GM12878 (cell line): Measurements from ENCODE around the gene ZNF672. TPM values are rescaled to one million over a fixed set of nuclear protein-coding genes. Genes with fewer than 3 reads are reported as not detected.
A peak's percentile ranks its signal among the peaks of the same experiment; 100 is the strongest.

Source experiments
- ATAC-seq: fragments of 200-7000 bp; cut with Tn5 transposase; 3 replicates; pipeline ENCODE4 v1.9.1; 2020; ENCODE audit warnings: mild to moderate bottlenecking, moderate library complexity
- BruUV-seq: library from RNA; stranded (reverse); fragments of 400-500 nt; replicated peaks from 2 replicates; lab custom pipeline; 2021; lab: Mats Ljungman, UMichigan
- CTCF ChIA-PET: fragments of 300-600 bp; sonication (Branson Sonifier 250); formaldehyde crosslinking; extraction: SDS; loops from one replicate; lab custom pipeline; 2021; ENCODE audit warnings: inconsistent platforms; lab: Yijun Ruan, JAX
- POLR2A ChIA-PET: fragments of 350-600 bp; formaldehyde crosslinking; extraction: SDS; loops from one replicate; lab custom pipeline; 2021; ENCODE audit warnings: inconsistent platforms; lab: Charles Lee
- RAD21 ChIA-PET: fragments of 300-600 bp; sonication (Branson Sonifier 250); formaldehyde crosslinking; loops from one replicate; lab custom pipeline; 2023; ENCODE audit warnings: antibody characterized with exemption; ENCODE audit not compliant: unreplicated experiment; lab: Charles Lee
- SMC1A ChIA-PET: fragments of 300-600 bp; sonication (Branson Sonifier 250); formaldehyde crosslinking; loops from one replicate; lab custom pipeline; 2023; ENCODE audit not compliant: unreplicated experiment, uncharacterized antibody; lab: Charles Lee
- DNase-seq: peaks from one replicate; pipeline ENCODE4 v3.0.0-alpha.2; 2011; ENCODE audit warnings: low read depth, low spot score
- FAIRE-seq: peaks from 3 replicates; lab custom pipeline; 2011; peaks lifted over from hg19 to GRCh38; lab: Jason Lieb, UNC
- H2AFZ ChIP-seq: 2 replicates; pipeline ENCODE4 v1.6.0; 2011; ENCODE audit warnings: low read depth, low read length, control low read depth; ENCODE audit not compliant: control insufficient read depth
- H3K27ac ChIP-seq: 2 replicates; pipeline ENCODE4 v1.5.1; 2011; ENCODE audit warnings: control low read depth; ENCODE audit not compliant: control insufficient read depth, insufficient read depth
- H3K27me3 ChIP-seq, 2 experiments: replicated peaks in 1 of 2; 2 replicates each; pipeline versions ENCODE4 v1.6.0 to v1.6.1; 2011; ENCODE audit warnings: low read length in 1 of 2; ENCODE audit not compliant: control insufficient read depth in 2 of 2, insufficient read depth in 2 of 2
- H3K36me3 ChIP-seq, 2 experiments: 2 replicates each; pipeline ENCODE4 v1.5.1; 2011; ENCODE audit warnings: low read length in 1 of 2; ENCODE audit not compliant: control insufficient read depth in 2 of 2, insufficient read depth in 2 of 2
- H3K4me1 ChIP-seq: 2 replicates; pipeline ENCODE4 v1.6.1; 2011; ENCODE audit warnings: mild to moderate bottlenecking, low read length, moderate library complexity, mixed read lengths; ENCODE audit not compliant: control insufficient read depth, insufficient read depth
- H3K4me2 ChIP-seq: 2 replicates; pipeline ENCODE4 v1.6.0; 2011; ENCODE audit warnings: control low read depth; ENCODE audit not compliant: control insufficient read depth, insufficient read depth
- H3K4me3 ChIP-seq: fragments of 200-600 bp; sonication (generic); 2 replicates; pipeline ENCODE4 v1.5.1; 2016
- H3K79me2 ChIP-seq: 2 replicates; pipeline ENCODE4 v1.6.0; 2011; ENCODE audit warnings: low read length; ENCODE audit not compliant: control insufficient read depth, insufficient read depth
- H3K9ac ChIP-seq: 2 replicates; pipeline ENCODE4 v1.8.0; 2011; ENCODE audit warnings: low read length, control low read depth, mixed read lengths; ENCODE audit not compliant: control insufficient read depth, insufficient read depth
- H3K9me3 ChIP-seq: replicated peaks from 3 replicates; pipeline ENCODE4 v1.5.1; 2011; ENCODE audit warnings: mild to moderate bottlenecking, low read length; ENCODE audit not compliant: control insufficient read depth, insufficient read depth
- H4K20me1 ChIP-seq: 2 replicates; pipeline ENCODE4 v1.6.0; 2011; ENCODE audit not compliant: control insufficient read depth, insufficient read depth
- ASH2L ChIP-seq: fragments of 300-600, 200-600 bp; sonication (generic); IDR thresholded peaks from 2 replicates; pipeline ENCODE4 v1.6.1; 2017; ENCODE audit warnings: low read depth, mild to moderate bottlenecking, borderline replicate concordance
- BACH1 ChIP-seq: fragments of 450-650 bp; IDR thresholded peaks from 2 replicates; pipeline ENCODE4 v1.6.1; 2017; ENCODE audit warnings: mild to moderate bottlenecking, borderline replicate concordance
- BHLHE40 ChIP-seq, 2 experiments: fragments of 450-650 bp in 1 of 2; IDR thresholded peaks; 2 replicates each; pipeline ENCODE4 v1.6.1; 2011 to 2017; ENCODE audit warnings: low read depth in 2 of 2, borderline replicate concordance in 1 of 2, improper control_type of control experiment in 1 of 2, low read length in 1 of 2, mild to moderate bottlenecking in 1 of 2
- CBX5 ChIP-seq: sonication (generic); IDR thresholded peaks from 2 replicates; pipeline ENCODE4 v1.6.1; 2016; ENCODE audit warnings: low read depth, moderate library complexity, mild to moderate bottlenecking, inconsistent platforms
- IKZF1 ChIP-seq: fragments of 450-650 bp; conservative IDR thresholded peaks from 2 replicates; pipeline ENCODE4 v1.6.1; 2017; ENCODE audit warnings: antibody characterized with exemption, mild to moderate bottlenecking
- NRF1 ChIP-seq: conservative IDR thresholded peaks from 2 replicates; pipeline ENCODE4 v1.6.1; 2011; ENCODE audit warnings: mild to moderate bottlenecking, low read depth, low read length, improper control_type of control experiment
- POLR2A ChIP-seq: IDR thresholded peaks from 2 replicates; pipeline ENCODE4 v1.6.1; 2011; ENCODE audit warnings: low read depth, mild to moderate bottlenecking, low read length
- RCOR1 ChIP-seq: conservative IDR thresholded peaks from 2 replicates; pipeline ENCODE4 v1.6.1; 2012; ENCODE audit warnings: low read depth, low read length, improper control_type of control experiment
- RELA ChIP-seq: fragments of 450-650 bp; IDR thresholded peaks from 2 replicates; pipeline ENCODE4 v1.8.0; 2014; ENCODE audit warnings: borderline replicate concordance; ENCODE audit not compliant: partially characterized antibody
- SMAD1 ChIP-seq: fragments of 450-650 bp; IDR thresholded peaks from 2 replicates; pipeline ENCODE4 v1.6.1; 2018; ENCODE audit warnings: mild to moderate bottlenecking, low read depth; ENCODE audit not compliant: partially characterized antibody
- SUPT20H ChIP-seq: IDR thresholded peaks from 2 replicates; pipeline ENCODE4 v1.6.1; 2011; ENCODE audit warnings: low read depth, mild to moderate bottlenecking, low read length, moderate library complexity, borderline replicate concordance; ENCODE audit not compliant: control insufficient read depth
- WRNIP1 ChIP-seq: IDR thresholded peaks from 2 replicates; pipeline ENCODE4 v1.6.1; 2011; ENCODE audit warnings: low read depth, low read length, improper control_type of control experiment, borderline replicate concordance
- ZBED1 ChIP-seq: IDR thresholded peaks from 2 replicates; pipeline ENCODE4 v1.6.1; 2016; ENCODE audit warnings: borderline replicate concordance
- ZNF274 ChIP-seq: IDR thresholded peaks from one replicate; pipeline ENCODE4 v1.8.0; 2011; ENCODE audit not compliant: insufficient read length, insufficient read depth
- WGBS: methylation state at CpG from one replicate; pipeline ENCODE4 v1.1.6; 2016; ENCODE audit warnings: low lambda C conversion rate; ENCODE audit not compliant: insufficient replicate concordance, insufficient coverage; ENCODE audit errors: missing lambda C conversion rate; 5-methylcytosine and 5-hydroxymethylcytosine counted together
- in situ Hi-C: fragments of 300-500 bp; cut with MboI; formaldehyde crosslinking; loops from 9 replicates; pipeline ENCODE4 v1.14.3; 2018; ENCODE audit warnings: mixed read lengths
- intact Hi-C: fragments of 100-400 bp; cut with micrococcal nuclease; formaldehyde crosslinking; loops from one replicate; pipeline ENCODE4 v1.14.2; 2022; ENCODE audit not compliant: unreplicated experiment
- polyA plus RNA-seq, 11 experiments: library from polyadenylated mRNA; depleted of rRNA in 4 of 11; unstranded in 6 of 11; stranded (reverse) in 5 of 11; fragments of >200 nt; fragmentation: Nextera tagmentation in 4 of 11; fragmentation: Illumina TruSeq in 1 of 11; extraction: Ambion mirVana in 4 of 11; extraction: Trizol in 1 of 11; gene quantifications; 1 replicate in 1 of 11; 2 replicates in 10 of 11; pipeline versions ENCODE4 v1.2.1 to v1.2.3, GENCODE V29; 2011 to 2016; ENCODE audit warnings: inconsistent platforms in 2 of 11, missing spikeins in 2 of 11, low read depth in 1 of 11
- total RNA-seq, 4 experiments: library from RNA; depleted of rRNA in 3 of 4; stranded (reverse); fragments of >200 nt in 3 of 4; fragmentation: Illumina TruSeq in 1 of 4; extraction: Trizol in 1 of 4; gene quantifications; 2 replicates each; pipeline versions ENCODE4 v1.2.1 to v1.2.3, GENCODE V29; 2013 to 2021
- TF ChIP-seq, protein P1 (sequence below): IDR thresholded peaks from 2 replicates; pipeline ENCODE4 v1.6.1; 2011; ENCODE audit warnings: borderline replicate concordance, low read depth, mild to moderate bottlenecking, moderate library complexity, low read length; ENCODE audit not compliant: insufficient read depth, poor library complexity, severe bottlenecking
- TF ChIP-seq, protein P2 (sequence below): fragments of 450-650 bp; formaldehyde crosslinking; IDR thresholded peaks from 2 replicates; pipeline ENCODE4 v1.5.0; 2022; ENCODE audit warnings: mild to moderate bottlenecking, missing genetic modification characterization
- TF ChIP-seq, protein P3 (sequence below): fragments of 450-650 bp; IDR thresholded peaks from 2 replicates; pipeline ENCODE4 v1.6.1; 2017; ENCODE audit warnings: borderline replicate concordance

ZNF672 gene
- total and polyA plus RNA-seq, 10 of the 15 experiments (the other 5 are each of a cell fraction or from before 2014, with no cell fraction given) = 2.9 to 51.3 (median 39.8) TPM

DNA sequence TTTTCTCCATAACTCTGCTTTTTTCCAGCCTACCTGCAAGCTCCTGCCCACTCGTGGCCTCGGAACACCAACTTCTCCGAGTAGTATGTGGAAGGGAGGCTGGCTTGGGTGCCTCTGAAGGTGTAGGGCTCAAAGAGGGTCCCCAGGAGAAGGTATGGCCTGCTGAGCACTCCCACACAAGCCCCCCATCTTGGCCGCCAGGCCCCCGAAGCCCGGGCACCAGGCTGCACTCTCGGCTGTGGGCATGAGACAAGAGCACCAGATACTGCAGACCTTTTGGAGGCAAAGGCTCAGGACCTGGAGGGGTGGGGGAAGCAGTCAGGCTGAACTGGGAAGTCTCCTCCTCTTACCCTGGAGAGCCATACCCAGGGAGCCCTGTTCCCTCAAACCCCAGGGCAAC, 19.2 kb downstream of the ZNF672 start:
- H3K9me3 ChIP-seq = no peaks in the 10 kb centered on the region
- FAIRE-seq (no peak), ATAC-seq (no peak), DNase-seq (no peak)
- peaks cover 23% of the 10 kb centered on the region for H3K79me2 ChIP-seq
- peak overlapping the region; percentile 83 for H3K9ac ChIP-seq
- intact Hi-C loops (no loop called here), in situ Hi-C loops (no loop called here)
- TF ChIP-seq RCOR1 (no peak), SMAD1 (no peak), BACH1 (no peak), SUPT20H (no peak), BHLHE40 (IDR thresholded peaks at IDR 0.05; ENCODE audit: borderline replicate concordance in 1 of 2, low read depth in 2 of 2, low read length in 1 of 2) (no peak), ZNF274 (no peak), CBX5 (no peak), POLR2A (no peak), NRF1 (no peak), IKZF1 (no peak), RELA (no peak), ASH2L (no peak), ZBED1 (no peak), WRNIP1 (no peak)
- TF ChIP-seq, protein P1, sequence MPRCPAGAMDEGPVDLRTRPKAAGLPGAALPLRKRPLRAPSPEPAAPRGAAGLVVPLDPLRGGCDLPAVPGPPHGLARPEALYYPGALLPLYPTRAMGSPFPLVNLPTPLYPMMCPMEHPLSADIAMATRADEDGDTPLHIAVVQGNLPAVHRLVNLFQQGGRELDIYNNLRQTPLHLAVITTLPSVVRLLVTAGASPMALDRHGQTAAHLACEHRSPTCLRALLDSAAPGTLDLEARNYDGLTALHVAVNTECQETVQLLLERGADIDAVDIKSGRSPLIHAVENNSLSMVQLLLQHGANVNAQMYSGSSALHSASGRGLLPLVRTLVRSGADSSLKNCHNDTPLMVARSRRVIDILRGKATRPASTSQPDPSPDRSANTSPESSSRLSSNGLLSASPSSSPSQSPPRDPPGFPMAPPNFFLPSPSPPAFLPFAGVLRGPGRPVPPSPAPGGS = no peak
- TF ChIP-seq, protein P2, sequence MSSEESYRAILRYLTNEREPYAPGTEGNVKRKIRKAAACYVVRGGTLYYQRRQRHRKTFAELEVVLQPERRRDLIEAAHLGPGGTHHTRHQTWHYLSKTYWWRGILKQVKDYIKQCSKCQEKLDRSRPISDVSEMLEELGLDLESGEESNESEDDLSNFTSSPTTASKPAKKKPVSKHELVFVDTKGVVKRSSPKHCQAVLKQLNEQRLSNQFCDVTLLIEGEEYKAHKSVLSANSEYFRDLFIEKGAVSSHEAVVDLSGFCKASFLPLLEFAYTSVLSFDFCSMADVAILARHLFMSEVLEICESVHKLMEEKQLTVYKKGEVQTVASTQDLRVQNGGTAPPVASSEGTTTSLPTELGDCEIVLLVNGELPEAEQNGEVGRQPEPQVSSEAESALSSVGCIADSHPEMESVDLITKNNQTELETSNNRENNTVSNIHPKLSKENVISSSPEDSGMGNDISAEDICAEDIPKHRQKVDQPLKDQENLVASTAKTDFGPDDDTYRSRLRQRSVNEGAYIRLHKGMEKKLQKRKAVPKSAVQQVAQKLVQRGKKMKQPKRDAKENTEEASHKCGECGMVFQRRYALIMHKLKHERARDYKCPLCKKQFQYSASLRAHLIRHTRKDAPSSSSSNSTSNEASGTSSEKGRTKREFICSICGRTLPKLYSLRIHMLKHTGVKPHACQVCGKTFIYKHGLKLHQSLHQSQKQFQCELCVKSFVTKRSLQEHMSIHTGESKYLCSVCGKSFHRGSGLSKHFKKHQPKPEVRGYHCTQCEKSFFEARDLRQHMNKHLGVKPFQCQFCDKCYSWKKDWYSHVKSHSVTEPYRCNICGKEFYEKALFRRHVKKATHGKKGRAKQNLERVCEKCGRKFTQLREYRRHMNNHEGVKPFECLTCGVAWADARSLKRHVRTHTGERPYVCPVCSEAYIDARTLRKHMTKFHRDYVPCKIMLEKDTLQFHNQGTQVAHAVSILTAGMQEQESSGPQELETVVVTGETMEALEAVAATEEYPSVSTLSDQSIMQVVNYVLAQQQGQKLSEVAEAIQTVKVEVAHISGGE (CRISPR knock-in tag) = no peak
- TF ChIP-seq, protein P3, sequence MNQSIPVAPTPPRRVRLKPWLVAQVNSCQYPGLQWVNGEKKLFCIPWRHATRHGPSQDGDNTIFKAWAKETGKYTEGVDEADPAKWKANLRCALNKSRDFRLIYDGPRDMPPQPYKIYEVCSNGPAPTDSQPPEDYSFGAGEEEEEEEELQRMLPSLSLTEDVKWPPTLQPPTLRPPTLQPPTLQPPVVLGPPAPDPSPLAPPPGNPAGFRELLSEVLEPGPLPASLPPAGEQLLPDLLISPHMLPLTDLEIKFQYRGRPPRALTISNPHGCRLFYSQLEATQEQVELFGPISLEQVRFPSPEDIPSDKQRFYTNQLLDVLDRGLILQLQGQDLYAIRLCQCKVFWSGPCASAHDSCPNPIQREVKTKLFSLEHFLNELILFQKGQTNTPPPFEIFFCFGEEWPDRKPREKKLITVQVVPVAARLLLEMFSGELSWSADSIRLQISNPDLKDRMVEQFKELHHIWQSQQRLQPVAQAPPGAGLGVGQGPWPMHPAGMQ = no peak
- CTCF ChIA-PET = interaction anchor here (2.0 to 8.9 kb wide), 2 partner anchors 15 to 19 kb away, joined by 9 to 60 read pairs; partner anchors contain the start of gene ZNF672
- WGBS = 92% methylated on average over 7 of the region's 7 CpGs
- no peaks in the 10 kb centered on the region for H4K20me1 ChIP-seq
- peaks cover 7 to 9% of the 10 kb centered on the region in 2 experiments; a peak in 3 of 4 replicates for H3K36me3 ChIP-seq
- BruUV-seq = TSS peak; percentile 53
- POLR2A ChIA-PET = no interaction called here
- H2AFZ ChIP-seq = no peak overlapping the region
- RAD21 ChIA-PET = interaction anchor here (3.6 kb wide), 1 partner anchor 15 kb away, joined by 25 read pairs; no protein-coding TSS in a partner anchor
- peak overlapping the region; percentile 95 for H3K4me3 ChIP-seq
- H3K27ac ChIP-seq = peak overlapping the region; percentile 82
- peaks cover 13% of the 10 kb centered on the region for H3K4me1 ChIP-seq
- H3K27me3 ChIP-seq = no peaks in the 10 kb centered on the region
- SMC1A ChIA-PET = no interaction called here
- peak overlapping the region; percentile 99 for H3K4me2 ChIP-seq
